NCI-H2107 (cell line): ENCODE data around the gene PEX14.

Source experiments
- DNase-seq: peaks from one replicate; lab custom pipeline; 2025; lab: John Stamatoyannopoulos, UW

The PEX14 gene

DNA sequence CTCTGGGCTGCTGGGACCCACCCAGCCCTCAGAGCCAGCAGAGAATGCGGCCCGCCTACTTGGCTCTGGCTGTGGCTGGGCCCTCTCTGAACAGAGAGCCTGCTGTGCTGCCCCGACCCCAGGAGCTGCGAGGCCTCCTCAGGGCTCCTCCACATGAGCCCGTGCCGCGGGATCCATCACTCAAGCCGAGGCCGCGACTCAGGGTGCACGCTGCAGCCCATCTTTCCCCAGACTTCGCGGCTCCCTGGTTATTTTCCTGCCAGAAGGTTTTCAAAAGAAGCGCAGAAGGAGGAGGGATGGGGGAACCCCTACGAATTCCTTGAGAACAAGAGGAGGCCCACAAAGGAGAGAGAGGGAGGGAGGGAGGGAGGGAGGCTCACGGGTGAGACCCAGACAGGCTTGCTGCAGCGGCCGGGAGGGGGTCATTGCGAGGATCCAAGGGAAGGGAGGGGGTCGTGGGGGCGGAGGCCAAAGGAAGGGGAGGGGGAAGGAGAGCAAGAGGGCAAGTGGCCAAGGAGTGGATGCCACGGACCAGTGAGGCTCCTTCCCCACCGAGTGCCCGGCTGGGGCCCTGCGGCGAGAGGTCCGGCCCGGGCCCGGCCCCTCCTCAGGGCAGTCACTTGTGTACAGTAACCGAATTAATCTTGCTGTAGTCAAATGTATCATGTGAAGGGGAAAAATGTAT lies 174.9 kb downstream of the PEX14 start:
- DNase-seq: no peak

DNA sequence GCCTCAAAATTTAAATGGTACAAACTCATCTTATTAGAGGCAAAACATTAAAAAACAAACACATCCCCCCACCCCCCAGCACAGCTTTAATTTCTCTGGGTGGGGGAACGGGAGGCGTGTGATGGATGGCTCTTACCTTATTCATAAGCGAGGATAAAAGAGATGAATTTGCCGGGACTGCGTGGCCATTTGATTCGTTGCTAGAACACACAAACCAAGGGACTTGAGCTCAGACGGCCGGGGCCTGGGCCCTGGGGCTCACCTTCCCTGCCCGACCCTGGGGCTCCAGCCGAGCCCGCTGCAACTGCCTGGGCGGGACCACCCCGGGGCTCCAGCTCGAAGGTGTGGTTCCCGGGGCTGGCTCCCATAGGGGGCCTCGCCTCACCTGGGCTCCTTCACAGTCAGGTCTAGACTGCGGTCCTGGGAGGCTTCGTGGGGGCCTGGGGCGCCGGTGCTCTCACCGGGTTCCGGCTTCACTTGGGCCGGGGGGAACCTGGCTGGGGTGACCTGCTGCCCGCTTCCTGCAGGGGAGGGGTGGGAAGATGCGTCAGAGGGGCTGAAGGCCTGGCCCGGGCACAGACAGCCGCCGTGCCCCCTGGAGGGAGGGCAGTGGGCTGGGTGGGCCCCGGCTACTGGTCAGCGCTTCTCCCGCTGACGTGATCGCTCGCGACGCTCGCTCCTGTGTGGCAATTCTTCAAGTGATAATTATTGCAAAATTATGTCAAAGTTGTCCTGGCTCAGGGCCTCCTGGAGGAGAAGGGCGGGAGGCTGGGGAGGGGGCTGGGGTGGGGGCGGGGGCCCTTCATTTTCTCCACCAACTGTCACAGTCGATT lies 176.0 kb downstream of the PEX14 start:
- no peak for DNase-seq

DNA sequence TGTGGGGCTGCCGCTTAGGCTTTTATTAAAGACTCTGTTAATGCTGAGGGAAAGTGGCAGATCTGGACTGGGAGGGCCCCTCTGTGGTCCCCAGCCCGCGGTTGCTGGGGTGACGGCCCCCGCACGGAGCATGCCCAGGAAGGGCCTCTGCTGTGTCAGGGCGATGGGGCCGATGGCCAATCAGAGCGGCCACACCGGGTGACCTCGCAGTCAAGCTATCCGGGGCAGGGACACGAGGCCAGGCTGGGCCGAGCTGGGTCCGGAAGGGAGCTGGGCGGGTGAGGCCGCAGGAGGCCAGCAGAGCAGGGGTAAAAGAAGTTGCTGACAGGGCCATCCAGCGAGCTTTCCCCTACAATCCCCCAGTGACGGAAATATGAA lies 176.6 kb downstream of the PEX14 start:
- DNase-seq: no peak

DNA sequence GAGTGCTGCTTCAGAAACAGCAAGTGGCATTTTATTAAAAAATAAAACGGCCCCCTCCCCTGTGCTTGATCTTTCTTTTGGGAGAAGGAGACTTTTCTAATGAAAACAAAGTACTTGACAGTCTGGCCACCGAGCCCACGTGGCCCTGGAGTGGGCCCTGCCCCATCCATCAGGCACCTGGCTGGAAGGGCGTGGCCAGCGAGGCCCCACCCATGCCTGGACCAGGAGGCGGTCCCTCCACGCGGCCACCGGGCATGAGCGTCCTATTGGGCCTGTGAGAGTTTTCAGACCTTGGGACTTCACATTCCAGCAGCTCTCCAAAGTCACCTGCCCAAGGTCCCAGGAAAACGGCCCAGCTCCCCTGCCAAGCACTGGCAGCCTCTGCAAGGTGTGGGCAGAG lies 177.0 kb downstream of the PEX14 start:
- no peak for DNase-seq

DNA sequence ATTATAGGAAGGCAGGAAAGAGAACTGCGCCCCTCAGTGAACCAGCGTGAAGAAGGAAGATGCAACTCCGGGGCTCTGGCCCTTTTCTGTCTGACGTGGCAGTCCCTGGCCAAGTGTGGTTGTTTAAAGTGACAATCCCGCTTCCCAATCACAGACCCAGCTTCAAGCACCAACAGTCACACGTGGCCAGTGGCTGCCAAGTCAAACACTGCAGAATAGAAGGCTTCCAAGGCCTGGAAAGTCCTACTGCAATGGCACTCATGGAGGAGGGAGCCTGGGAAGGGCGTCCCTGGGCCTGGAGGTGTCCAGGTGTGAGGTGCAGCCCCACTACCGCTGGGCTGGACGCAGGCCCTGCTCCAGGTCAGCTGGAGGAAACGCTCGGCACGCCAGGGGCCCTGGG lies 177.9 kb downstream of the PEX14 start:
- no peak for DNase-seq

DNA sequence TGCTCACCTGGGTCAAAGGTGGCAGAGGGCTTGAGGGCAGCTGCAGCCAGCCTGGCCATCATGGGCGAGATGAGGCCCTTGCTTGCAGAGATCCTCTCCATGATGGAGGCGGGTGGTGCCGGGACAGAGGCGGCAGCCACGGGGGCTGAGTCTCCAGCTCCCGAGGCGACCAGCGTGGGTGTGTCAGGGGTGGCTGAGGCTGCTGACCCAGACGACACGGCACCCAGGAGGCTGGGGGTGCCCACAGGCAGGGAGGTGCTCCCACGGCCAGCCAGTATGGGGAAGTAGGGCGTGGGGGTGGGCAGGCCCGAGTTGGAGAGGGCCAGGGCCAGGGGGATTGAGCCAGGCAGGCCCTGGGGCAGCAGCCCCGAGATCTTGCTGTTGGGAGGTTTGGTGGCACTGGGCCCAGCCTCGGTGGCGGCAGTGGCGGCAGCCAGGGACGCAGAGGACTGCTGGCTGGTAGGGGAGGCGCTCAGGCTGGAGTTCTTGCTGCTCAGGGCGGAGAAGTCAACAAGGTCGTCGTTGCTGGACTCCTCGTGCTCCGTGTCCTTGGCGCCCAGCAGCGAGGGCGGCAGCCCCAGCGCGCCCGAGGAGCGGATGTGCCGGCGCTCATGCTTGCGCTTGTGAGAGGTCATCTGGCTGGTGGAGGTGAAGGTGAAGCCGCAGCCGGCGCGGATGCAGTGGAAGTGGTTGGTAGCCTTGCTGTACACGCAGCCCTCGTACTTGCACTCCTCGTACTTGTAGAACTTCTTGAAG lies 178.8 kb downstream of the PEX14 start:
- no peak for DNase-seq

DNA sequence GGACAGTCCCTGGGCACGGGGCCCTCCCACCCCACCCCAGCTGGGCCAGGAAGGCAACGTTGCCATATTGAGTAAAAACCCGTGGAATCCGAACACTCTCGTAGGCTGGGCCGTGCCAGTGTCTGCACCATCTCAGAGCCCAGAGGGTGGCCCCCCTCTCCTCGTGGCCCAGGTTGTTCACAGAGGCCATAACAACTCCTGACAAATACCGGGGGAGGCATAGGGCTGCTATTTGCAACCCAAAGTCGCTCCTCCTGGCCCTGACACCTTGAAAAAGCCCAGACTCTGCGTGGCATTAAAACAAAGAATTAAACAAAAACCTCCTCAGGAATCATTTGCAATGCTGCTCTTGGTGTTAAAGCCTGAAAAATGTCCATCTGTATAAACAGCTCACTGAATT lies 180.3 kb downstream of the PEX14 start:
- no peak for DNase-seq

DNA sequence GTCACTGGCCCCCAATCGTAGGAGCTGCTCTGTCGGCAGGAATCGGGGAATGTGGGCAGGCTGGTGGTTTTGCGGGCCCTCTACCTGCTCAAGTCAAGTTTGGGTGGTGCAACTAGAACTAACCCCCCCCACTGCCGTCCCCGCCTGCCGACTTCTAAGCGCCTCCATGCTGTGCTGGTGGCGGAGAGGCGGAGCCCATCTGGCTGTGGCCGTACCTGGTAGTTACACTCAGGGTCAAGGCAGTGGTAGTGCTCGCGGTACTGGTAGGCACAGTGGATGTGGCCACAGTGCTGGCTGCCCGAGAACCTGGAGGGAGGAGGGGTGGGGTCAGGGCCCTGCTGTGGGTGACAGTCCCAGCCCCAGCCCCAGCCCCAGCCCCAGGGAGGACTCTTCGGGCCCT lies 181.7 kb downstream of the PEX14 start:
- DNase-seq: no peak

DNA sequence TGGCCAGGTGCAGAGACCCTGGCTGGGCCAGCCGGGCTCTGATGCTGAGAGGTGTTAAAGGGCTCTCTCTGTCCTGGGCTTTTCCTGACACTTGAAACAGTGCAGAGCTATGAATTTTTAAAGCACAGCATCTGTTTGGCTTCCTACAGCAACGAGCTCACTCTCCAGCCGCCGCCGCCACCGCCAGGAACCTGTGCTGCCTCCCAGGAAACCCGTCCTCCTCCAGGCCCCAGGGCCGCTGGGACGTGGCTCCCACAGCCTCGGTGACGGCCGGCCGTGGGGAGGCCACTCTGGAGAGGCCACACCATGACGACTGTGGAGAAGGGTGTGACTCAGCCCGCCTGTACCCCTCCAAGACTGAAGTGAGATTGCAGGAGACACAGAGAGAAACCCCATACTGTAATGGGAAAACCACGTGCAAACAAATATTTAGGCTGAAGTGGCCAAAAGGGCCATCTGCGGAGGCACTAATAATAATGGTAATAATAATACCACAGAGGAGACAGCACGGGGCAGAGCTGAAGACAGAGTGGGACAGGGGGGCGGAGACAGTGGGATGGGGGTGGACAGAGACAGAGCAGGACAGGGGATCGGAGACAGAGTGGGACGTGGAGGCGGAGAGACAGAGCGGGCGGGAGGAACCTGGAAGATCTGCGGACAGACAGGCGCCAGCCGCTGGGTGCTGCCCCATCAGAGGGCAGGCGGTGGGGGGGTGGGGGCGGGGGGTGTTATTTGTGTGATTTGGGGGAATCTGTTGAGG lies 182.5 kb downstream of the PEX14 start:
- DNase-seq: no peak

DNA sequence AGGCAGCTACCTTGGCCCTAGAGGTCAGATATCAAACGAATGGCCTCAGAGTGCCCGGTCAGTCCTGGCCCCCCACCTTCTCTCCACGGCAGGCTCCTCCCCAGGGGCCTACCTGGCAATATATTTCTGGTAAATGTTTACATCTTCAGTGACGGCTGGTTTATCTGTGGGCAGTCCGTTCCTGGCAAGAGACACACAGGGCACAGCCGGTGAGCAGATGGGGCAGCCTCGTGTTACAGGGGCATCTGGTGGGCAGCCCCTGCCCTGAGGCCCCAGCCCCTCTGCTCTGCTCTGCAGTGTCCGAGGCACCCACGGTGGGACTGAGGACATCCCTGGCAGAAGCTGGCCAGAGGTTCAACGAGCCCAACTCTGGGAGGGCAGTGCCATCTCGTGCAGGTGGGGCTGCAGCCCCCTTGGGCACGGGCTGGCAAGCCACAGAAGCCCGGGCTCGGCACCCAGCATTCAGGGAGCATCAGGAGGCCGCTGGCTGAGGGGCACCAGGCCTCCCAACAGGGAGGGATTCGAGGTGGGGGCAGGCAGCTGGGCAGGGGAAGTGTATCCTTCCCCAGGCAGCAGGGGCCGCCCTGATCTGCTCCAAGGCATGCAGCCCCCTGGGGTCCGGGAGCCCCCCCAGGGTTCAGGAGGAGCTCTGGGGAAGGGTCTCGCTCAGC lies 183.8 kb downstream of the PEX14 start:
- DNase-seq: no peak

DNA sequence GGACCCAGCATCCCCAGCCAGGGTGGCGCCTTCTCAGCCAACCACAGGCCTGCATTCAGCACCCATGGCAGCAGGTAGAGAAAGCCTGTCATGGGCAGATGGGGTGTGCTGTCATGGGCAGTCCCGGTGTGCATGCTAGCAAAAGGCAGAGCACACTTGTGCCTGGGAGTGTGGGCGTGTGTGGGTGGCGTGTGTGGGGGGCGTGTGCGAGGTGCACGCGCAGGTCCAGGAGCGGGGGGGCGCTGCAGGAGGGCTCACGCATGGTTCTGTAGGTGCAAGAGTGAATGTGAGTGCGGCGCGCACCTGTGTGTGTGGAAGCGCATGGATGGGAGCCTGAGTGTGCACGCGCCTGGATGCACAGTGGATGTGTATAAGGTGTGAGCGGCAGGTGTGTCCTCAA lies 184.5 kb downstream of the PEX14 start:
- DNase-seq: no peak

DNA sequence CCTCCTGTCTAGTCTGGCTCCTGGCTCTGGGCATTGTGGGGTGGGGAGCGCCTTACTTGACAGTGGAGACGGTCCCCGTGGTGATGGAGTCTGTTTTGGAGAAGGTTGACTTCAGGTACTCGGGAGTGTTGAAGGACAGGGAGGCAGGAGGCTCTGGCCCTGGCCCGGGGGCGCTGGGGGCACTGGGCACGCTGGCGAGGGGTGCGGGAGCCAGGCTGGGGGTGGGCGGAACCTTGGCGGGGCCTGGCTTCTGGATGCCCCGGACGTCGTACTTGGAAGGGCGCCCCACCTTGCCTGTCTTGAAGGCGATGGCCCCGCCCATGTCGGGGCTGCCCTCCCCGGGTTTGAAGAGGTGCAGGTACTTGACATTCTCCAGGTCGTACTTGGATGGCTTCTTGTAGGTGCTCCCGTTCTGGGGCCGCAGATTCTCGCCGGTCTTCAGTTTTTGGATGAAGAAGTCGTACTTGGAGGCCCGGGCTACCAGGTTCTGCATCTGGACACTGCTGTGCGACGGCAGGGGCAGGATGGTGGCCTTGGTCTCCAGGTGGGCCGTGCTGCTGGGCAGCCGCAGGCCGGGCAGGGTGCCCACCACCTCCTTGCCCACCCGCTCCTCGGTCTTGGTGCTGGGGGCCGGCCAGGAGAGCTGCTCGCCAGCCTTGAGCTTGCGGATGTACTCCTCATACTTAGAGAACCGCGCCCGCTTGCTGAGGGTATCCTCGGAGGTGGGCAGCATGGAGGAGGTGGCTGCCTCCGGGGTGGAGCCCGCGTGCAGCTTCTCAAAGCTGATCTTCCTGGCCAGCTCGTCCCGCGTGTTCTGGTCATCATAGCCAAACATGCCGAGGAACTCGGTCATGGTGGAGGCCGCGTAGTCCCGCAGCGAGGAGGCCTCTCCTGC lies 185.1 kb downstream of the PEX14 start:
- DNase-seq: no peak

DNA sequence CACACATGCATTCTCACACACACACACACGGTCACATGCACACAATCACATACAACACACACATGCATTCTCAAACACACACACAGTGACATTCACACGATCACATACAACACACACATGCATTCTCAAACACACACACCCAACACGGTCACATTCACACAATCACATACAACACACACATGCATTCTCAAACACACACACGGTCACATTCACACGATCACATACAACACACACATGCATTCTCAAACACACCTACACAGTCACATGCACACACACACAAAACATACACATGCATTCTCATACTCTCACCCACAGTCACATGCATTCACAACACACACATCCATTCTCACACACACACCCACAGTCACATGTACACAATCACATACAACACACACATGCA lies 186.7 kb downstream of the PEX14 start:
- no peak for DNase-seq

DNA sequence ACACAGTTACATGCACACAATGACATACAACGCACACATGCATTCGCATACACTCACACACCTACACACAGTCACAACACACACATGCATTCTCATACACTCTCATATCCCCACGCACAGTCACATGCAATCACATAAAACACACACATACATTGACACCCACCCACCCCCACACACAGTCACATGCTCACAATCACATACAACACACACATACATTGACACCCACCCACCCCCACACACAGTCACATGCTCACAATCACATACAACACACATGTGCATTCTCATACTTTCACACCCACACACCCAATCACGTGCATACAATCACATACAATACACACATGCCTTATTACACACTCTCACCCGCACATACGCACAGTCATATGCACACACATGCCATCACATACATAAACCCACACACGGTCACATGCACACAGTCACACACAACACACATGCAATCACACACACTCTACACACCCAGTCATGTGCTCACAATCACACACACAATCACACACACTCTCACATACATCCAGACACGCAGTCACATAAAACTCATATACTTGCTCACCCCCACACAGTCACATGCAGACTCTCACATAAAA lies 187.4 kb downstream of the PEX14 start:
- DNase-seq: no peak

DNA sequence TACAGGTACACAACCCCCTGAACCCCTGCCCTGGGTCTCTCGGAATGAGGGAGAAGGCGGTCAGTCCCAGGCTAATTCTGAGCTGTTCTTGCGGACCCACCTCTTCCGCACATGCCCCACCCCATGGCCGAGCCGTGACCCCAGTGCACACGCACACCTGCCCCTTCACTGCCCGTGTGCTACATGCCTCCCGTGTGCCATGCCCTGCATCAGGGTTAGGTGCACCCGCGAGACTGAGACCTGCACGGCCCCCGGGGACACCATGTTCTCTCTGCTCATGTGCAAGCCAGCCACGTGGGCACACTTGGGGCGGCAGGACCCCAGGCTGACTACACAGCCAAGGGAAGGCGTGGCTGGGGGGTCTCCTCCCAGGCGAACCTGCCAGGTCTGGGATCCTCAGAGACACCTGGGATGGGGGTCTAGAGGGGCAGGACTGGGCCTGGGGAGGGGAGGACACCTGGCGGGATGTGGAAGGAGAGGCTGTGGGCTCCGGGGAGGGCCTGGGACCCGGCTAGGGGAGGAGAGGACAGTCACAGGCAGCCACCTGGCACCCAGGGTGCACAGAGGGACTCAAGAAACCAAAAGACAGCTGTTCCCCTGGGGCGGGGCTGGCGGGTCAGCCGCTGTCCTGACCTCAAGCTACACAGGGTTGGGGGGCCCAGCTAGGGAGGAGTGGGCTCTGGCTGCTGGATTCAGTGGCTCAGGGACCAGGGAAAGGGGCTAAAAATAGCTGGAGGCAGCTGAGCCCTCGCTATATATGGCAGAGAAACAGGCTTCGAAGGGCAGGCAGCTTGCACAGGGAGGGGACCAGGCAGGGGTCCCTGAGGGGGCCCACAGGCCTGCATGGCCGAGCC lies 188.3 kb downstream of the PEX14 start:
- no peak for DNase-seq

DNA sequence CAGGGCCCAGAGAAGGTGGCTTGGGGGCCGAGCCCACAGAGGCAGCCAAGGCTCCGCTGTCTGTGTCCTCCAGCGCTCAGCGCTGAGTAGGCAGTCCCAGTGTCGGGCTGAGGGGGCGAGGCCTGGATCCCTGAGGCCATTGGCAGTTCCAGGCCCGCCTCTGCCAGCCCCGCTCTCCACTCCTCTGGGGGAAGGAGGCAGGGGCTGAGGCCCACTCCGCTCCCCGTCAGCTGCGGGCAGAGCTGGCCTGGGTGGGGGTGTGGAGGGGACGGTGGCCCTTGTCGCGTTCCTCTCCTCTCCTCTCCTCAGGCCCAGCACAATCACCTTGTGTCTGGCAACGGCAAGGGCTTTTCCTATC lies 188.9 kb downstream of the PEX14 start:
- DNase-seq: no peak

DNA sequence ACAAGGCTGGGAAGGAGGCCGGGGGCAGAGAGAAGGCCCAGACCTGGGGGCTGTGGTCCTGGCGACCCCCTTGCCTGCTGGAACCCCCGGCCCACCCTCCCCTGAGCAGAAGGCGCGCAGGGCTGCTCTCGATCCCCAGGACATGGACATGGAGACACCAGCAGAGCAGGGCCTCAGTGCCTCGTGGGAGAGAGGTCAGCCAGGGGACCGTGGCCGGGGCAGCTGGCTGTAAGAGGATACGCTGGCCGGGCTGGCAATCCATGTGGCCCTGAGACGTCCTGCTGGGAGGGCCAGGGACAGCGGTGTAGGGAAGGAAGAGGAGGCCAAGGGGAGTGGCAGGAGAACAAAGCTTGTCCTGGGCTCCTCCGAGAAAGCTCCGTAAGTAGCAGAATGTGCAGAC lies 189.5 kb downstream of the PEX14 start:
- DNase-seq: no peak

DNA sequence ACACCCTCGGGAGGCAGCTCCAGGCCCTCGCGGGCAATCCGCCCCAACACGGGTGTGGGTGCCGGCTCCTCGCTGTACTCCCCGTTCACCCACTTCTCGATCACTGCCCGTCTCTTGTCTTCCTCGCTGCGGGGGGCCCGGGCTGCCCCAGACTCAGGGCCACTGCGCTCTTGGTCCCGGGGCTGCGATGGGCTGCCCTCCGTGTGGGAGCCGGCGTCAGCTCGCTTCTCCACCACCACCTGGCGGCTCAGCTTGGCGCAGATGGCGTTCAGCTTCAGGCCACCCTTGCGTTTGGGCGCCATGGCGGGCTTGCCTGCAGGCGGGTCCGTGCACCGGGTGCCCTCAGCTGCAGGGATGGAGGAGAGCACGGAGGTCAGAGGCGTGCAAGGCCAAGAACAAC lies 190.5 kb downstream of the PEX14 start:
- no peak for DNase-seq
